Fibroblast of pulmonary artery (primary cell): ENCODE results near the gene PADI3.

Experiments
- DNase-seq: peaks from one replicate; pipeline ENCODE4 v3.0.0-alpha.2; 2010; ENCODE audit warnings: low read depth
- H3K4me3 ChIP-seq: replicated peaks from 2 replicates; pipeline ENCODE4 v1.5.1; 2011; ENCODE audit warnings: low read depth, mild to moderate bottlenecking, control low read depth, low read length, moderate library complexity
- TF ChIP-seq, protein P1 (sequence below): IDR thresholded peaks from 2 replicates; pipeline ENCODE4 v1.5.1; 2011; ENCODE audit warnings: mild to moderate bottlenecking, control low read depth, low read length, inconsistent platforms; ENCODE audit errors: missing control alignments

PADI3 gene

DNA sequence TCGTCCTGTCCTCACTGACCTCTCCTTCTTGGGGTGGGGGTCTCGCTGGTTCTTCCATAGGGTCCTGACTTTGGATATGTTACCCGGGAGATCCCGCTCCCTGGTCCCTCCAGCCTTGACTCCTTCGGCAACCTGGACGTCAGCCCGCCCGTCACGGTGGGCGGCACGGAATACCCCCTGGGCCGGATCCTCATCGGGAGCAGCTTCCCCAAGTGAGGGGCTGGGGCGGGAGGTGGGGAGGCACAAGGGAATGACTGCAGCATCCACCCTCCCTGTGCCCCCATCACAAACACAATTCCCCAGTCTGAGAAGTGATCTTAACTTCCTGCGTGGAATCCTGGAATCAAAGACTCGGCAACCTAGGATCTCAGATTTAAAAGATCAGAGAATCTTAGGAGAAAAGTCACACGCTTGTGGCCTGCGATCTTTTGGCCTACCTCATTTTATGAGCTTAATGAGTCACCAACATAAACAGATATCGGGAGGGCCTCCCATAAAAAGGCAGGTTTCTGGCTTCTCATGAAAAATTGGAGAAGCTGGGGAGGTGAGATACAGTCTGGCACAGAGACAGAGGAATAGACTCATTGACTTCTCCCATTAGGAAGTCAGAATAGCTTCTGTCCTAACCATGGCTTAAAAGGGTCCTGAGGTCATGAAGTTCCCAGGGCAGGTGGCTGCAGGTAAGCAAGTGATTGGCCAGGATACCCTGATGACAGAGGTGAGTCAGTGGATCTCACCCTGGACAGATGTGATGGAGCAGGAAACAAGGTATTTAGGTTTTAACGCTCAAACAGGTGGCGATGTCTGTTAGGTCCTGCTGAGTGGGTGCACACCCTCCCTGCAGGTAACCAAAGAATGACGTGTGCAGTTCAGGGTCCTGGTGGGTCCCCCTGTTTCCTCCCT, 15.9 kb upstream of the PADI3 start:
- no peak overlapping the region for H3K4me3 ChIP-seq
- TF ChIP-seq, protein P1, sequence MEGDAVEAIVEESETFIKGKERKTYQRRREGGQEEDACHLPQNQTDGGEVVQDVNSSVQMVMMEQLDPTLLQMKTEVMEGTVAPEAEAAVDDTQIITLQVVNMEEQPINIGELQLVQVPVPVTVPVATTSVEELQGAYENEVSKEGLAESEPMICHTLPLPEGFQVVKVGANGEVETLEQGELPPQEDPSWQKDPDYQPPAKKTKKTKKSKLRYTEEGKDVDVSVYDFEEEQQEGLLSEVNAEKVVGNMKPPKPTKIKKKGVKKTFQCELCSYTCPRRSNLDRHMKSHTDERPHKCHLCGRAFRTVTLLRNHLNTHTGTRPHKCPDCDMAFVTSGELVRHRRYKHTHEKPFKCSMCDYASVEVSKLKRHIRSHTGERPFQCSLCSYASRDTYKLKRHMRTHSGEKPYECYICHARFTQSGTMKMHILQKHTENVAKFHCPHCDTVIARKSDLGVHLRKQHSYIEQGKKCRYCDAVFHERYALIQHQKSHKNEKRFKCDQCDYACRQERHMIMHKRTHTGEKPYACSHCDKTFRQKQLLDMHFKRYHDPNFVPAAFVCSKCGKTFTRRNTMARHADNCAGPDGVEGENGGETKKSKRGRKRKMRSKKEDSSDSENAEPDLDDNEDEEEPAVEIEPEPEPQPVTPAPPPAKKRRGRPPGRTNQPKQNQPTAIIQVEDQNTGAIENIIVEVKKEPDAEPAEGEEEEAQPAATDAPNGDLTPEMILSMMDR: no peak
- DNase-seq: peak; percentile 45

DNA sequence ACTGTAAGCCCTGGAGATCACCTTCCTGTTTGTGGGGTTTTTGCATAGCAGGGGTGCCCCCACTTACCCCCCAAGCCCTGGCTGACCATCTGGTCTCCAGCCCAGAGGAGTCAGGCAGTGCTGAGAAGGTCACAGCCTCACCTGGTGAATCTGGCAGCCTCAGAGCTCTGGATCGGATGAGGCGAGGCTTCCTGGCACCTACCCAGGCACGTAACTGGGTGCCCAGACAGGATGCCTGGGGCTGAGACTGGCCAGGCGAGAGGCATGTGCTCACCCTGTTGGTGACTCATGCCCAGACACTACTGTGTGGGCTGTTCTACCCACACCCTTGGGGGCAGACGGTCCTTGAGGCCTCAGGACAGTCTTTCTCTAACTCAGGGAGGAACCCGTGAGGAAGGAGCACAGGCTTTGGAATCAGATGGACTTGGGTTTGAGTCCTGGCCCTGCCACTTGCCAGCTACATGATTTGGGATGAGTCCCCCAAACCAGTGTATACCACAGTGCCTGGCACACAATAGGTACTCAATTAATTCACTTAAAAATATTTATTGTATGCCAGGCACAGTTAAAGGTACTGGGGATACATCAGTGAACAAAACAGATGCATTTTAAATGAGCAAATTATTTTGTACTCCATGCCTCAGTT, 15.1 kb upstream of the PADI3 start:
- TF ChIP-seq, protein P1: no peak
- no peak overlapping the region for H3K4me3 ChIP-seq
- DNase-seq: peak; percentile 78

DNA sequence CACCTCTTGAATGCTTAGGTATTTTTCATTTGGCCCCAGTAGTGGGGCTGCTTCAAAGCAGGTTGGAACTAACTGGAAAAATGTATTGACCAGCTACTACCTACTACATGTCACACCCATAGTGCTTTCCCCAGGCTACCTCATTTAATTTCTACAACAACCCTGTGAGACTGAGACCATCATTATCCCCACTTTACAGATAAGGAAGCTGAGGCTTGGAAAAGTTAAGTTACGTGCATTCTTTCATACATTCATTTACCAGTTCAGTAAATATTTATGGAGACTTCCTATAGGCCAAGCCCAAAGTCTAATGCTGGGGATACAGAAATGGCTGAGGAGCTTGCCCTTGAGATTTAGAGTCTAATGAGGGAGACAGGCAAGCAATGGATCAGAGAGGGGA, 14.5 kb upstream of the PADI3 start:
- TF ChIP-seq, protein P1: no peak
- no peak overlapping the region for H3K4me3 ChIP-seq
- no peak for DNase-seq

DNA sequence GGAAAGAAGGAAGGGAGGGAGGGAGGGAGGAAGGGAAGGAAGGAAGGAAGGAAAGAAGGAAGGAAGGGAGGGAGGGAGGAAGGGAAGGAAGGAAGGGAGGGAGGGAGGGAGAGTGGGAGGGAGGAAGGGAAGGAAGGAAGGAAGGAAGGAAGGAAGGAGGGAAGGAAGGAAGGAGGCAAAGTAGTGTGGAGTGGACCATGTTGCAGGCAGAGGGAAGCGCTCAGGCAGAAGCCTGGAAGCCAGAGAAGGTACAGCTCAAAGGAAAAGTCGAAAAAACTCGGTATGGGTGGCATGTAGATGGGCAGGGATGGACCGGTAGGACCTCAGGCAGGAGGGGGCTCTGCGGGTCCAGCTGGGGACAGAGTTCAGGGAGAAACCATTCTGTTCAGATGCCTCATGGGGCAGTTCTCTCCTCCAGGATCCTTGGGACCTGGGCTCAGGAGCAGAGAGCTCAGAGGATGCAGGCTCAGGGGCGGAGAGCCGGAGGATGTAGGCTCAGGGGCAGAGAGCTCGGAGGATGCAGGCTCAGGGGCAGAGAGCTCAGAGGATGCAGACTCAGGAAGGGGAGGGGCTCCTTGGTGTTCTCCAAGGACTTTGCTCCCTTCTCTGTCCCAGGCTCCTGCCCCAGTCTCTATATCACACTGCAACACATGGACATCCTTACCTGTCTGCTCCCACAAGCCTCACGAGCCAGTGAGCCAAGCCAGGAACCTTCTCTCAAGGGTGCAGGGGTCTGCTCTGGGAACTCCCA, 13.6 kb upstream of the PADI3 start:
- TF ChIP-seq, protein P1: no peak
- DNase-seq: no peak
- H3K4me3 ChIP-seq: no peak overlapping the region

DNA sequence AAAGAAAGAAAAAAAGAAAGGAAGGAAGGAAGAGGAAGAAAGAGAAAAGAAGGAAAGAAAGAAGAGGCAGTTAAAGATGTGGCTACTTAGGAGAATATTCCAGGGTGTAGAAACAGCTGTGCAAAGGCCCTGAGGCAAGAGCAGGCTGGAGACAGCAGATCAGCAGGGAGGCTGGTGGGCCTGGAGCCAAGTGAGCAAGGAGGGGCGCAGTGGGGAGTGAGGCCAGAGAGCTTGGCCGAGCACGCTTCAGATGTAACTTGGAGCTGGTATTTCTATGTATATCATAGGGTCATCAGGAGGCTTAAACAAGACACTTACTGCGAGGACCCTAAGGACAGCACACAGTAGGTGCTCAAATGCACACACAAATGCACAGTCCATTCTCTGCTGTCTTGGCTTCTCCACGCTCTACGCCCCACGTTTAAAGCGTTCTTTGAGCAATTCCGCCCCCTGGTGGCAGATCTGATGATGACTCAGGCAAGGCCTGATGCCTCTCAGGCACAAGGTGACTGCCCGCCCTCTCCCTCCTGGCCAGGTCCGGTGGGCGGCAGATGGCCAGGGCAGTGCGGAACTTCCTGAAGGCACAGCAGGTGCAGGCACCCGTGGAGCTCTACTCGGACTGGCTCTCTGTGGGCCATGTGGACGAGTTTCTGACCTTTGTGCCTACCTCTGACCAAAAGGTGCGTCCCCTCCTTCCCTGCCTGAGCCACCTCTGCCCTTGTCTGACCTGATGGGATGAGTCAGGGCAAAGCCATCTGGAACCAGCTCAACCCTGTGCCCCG, 11.9 kb upstream of the PADI3 start:
- peak; percentile 87 for DNase-seq
- TF ChIP-seq, protein P1: peak; percentile 73
- no peak overlapping the region for H3K4me3 ChIP-seq

DNA sequence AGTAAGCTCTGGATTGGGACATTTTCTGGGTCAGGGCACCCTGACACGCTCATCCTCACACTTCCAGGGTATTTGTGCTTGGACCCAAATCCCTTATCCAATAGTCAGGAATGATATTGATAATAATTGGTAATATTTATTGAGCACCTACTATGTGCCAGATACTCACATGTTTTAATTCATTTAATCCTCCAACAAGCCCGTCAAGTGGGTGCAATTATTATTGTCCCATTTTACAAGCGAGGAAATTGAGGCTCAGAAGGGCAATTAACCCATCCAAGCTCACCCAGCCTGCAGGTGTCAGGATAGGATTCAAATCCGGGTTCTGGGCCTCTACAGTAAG, 11.4 kb upstream of the PADI3 start:
- DNase-seq: no peak
- H3K4me3 ChIP-seq: no peak overlapping the region
- TF ChIP-seq, protein P1: no peak
